GM23338 (cell line): Measurements from ENCODE around the gene PLD1. TPM values are rescaled to one million over a fixed set of nuclear protein-coding genes. Genes with fewer than 3 reads are reported as not detected.

Experiments used
- ATAC-seq: fragments of 200-7000 bp; cut with Tn5 transposase; 3 replicates; pipeline ENCODE4 v1.9.1; 2020
- DNase-seq: peaks from one replicate; pipeline ENCODE4 v3.0.0-alpha.2; 2015; ENCODE audit warnings: low spot score
- H2AFZ ChIP-seq: fragments of 200-600 bp; sonication (generic); 2 replicates; pipeline ENCODE4 v1.8.0; 2016; ENCODE audit warnings: antibody characterized with exemption, mild to moderate bottlenecking, moderate library complexity
- H3F3A ChIP-seq: fragments of 200-600 bp; sonication (generic); replicated peaks from 2 replicates; pipeline ENCODE4 v1.8.0; 2017; ENCODE audit warnings: antibody characterized with exemption, mixed run types, low read depth
- H3K27ac ChIP-seq: fragments of 200-600 bp; sonication (generic); 2 replicates; pipeline ENCODE4 v1.6.1; 2016; ENCODE audit warnings: low read depth
- H3K27me3 ChIP-seq: fragments of 200-600 bp; sonication (generic); 2 replicates; pipeline ENCODE4 v1.8.0; 2016; ENCODE audit warnings: mild to moderate bottlenecking, mixed run types, moderate library complexity; ENCODE audit not compliant: insufficient read depth
- H3K36me3 ChIP-seq: fragments of 200-600 bp; sonication (generic); 2 replicates; pipeline ENCODE4 v1.8.0; 2016; ENCODE audit warnings: mild to moderate bottlenecking; ENCODE audit not compliant: insufficient read depth
- H3K4me1 ChIP-seq: fragments of 200-600 bp; sonication (generic); 2 replicates; pipeline ENCODE4 v1.8.0; 2016; ENCODE audit warnings: mild to moderate bottlenecking, moderate library complexity; ENCODE audit not compliant: insufficient read depth
- H3K4me2 ChIP-seq: fragments of 200-600 bp; sonication (generic); 2 replicates; pipeline ENCODE4 v1.7.1; 2017; ENCODE audit warnings: mixed run types
- H3K4me3 ChIP-seq: fragments of 200-600 bp; sonication (generic); 2 replicates; pipeline ENCODE4 v1.6.1; 2016; ENCODE audit warnings: mixed run types
- H3K79me2 ChIP-seq: fragments of 200-600 bp; sonication (generic); replicated peaks from 2 replicates; pipeline ENCODE4 v1.8.0; 2017; ENCODE audit warnings: mild to moderate bottlenecking; ENCODE audit not compliant: insufficient read depth
- H3K9me2 ChIP-seq: fragments of 200-600 bp; sonication (generic); 2 replicates; pipeline ENCODE4 v1.8.0; 2017; ENCODE audit not compliant: insufficient read depth
- H4K20me1 ChIP-seq: fragments of 200-600 bp; sonication (generic); replicated peaks from 2 replicates; pipeline ENCODE4 v1.8.0; 2017; ENCODE audit warnings: mild to moderate bottlenecking; ENCODE audit not compliant: insufficient read depth
- H3K27ac Mint-ChIP-seq: 2 replicates; pipeline ENCODE4 v1.8.0; 2020; ENCODE audit warnings: inconsistent platforms, mild to moderate bottlenecking, moderate library complexity, mixed read lengths
- H3K27me3 Mint-ChIP-seq: 3 replicates; pipeline ENCODE4 v1.8.0; 2022; ENCODE audit warnings: low read depth, mild to moderate bottlenecking, moderate library complexity, mixed read lengths, inconsistent platforms; ENCODE audit not compliant: insufficient read depth, poor library complexity
- H3K36me3 Mint-ChIP-seq: 3 replicates; pipeline ENCODE4 v1.8.0; 2021; ENCODE audit warnings: low read depth, mild to moderate bottlenecking, inconsistent platforms, moderate library complexity, mixed read lengths
- H3K4me1 Mint-ChIP-seq: 3 replicates; pipeline ENCODE4 v1.8.0; 2020; ENCODE audit warnings: mild to moderate bottlenecking, inconsistent platforms, mixed read lengths
- H3K4me3 Mint-ChIP-seq: 3 replicates; pipeline ENCODE4 v1.8.0; 2021; ENCODE audit warnings: moderate library complexity, mild to moderate bottlenecking, inconsistent platforms, mixed read lengths
- H3K9me3 Mint-ChIP-seq: 3 replicates; pipeline ENCODE4 v1.8.0; 2020; ENCODE audit warnings: moderate library complexity, mild to moderate bottlenecking, inconsistent platforms, mixed read lengths
- CREB1 ChIP-seq: fragments of 250-450 bp; sonication (Bioruptor Pico); IDR thresholded peaks from 2 replicates; pipeline ENCODE4 v1.5.0; 2020; ENCODE audit warnings: low read depth, mild to moderate bottlenecking, moderate library complexity
- CTCF ChIP-seq, 2 experiments: fragments of 200-600 bp in 1 of 2; sonication (generic) in 1 of 2; conservative IDR thresholded peaks; 2 replicates each; pipeline versions ENCODE4 v1.5.1 to v1.6.1; 2016 to 2017; ENCODE audit warnings: antibody characterized with exemption in 2 of 2, low read depth in 2 of 2, mild to moderate bottlenecking in 2 of 2, moderate library complexity in 1 of 2
- ETS1 ChIP-seq: IDR thresholded peaks from 2 replicates; pipeline ENCODE4 v1.6.1; 2016; ENCODE audit warnings: antibody characterized with exemption
- EZH2 ChIP-seq: fragments of 200-600 bp; sonication (generic); IDR thresholded peaks from one replicate; pipeline ENCODE4 v1.8.0; 2017; ENCODE audit warnings: antibody characterized with exemption, mild to moderate bottlenecking, low read depth; ENCODE audit not compliant: unreplicated experiment
- EZH2phosphoT487 ChIP-seq: fragments of 200-600 bp; sonication (generic); IDR thresholded peaks from one replicate; pipeline ENCODE4 v1.8.1; 2018; ENCODE audit warnings: antibody characterized with exemption; ENCODE audit not compliant: unreplicated experiment
- JUNB ChIP-seq: IDR thresholded peaks from one replicate; pipeline ENCODE4 v1.6.1; 2016; ENCODE audit warnings: antibody characterized with exemption; ENCODE audit not compliant: unreplicated experiment
- NANOG ChIP-seq: IDR thresholded peaks from 2 replicates; pipeline ENCODE4 v1.6.1; 2016; ENCODE audit warnings: antibody characterized with exemption, borderline replicate concordance
- POLR2AphosphoS5 ChIP-seq: IDR thresholded peaks from 2 replicates; pipeline ENCODE4 v1.6.1; 2016; ENCODE audit warnings: antibody characterized with exemption, low read depth
- REST ChIP-seq: IDR thresholded peaks from one replicate; pipeline ENCODE4 v1.6.1; 2018; ENCODE audit warnings: antibody characterized with exemption; ENCODE audit not compliant: unreplicated experiment
- STAT1 ChIP-seq: IDR thresholded peaks from one replicate; pipeline ENCODE4 v1.6.1; 2016; ENCODE audit warnings: antibody characterized with exemption; ENCODE audit not compliant: unreplicated experiment
- ZNF114 ChIP-seq: fragments of 250-450 bp; sonication (Bioruptor Pico); IDR thresholded peaks from 2 replicates; pipeline ENCODE4 v1.5.0; 2020; ENCODE audit warnings: mild to moderate bottlenecking, moderate library complexity
- ZNF331 ChIP-seq: fragments of 250-450 bp; sonication (Bioruptor Pico); IDR thresholded peaks from 2 replicates; pipeline ENCODE4 v1.5.0; 2020; ENCODE audit warnings: low read depth, mild to moderate bottlenecking, moderate library complexity
- ZNF462 ChIP-seq: fragments of 250-450 bp; sonication (Bioruptor Pico); IDR thresholded peaks from 2 replicates; pipeline ENCODE4 v1.5.0; 2020; ENCODE audit warnings: mild to moderate bottlenecking, moderate library complexity
- polyA plus RNA-seq: library from polyadenylated mRNA; unstranded; fragments of >200 nt; fragmentation: Nextera tagmentation; extraction: Ambion mirVana; gene quantifications from 2 replicates; pipeline ENCODE4 v1.2.1, GENCODE V29; 2016
- total RNA-seq: library from RNA; depleted of rRNA; stranded (reverse); fragments of >200 nt; shearing (Covaris generic); gene quantifications from 2 replicates; pipeline ENCODE4 v1.2.3, GENCODE V29; 2014

The PLD1 gene
- total and polyA plus RNA-seq, 2 experiments from 2014 or later = 1.4 to 2.2 TPM

- Histone ChIP-seq H2AFZ (no peak overlapping the region; the same call in 1 of the 2 replicates), H3K4me2 (no peak overlapping the region), H3F3A (no peaks in the 10 kb centered on the region), H3K79me2 (no peaks in the 10 kb centered on the region), H3K27me3 (no peaks in the 10 kb centered on the region), H4K20me1 (no peaks in the 10 kb centered on the region), H3K9me2 (peaks cover 15% of the 10 kb centered on the region; the same call in 1 of the 2 replicates), H3K4me3 (no peak overlapping the region), H3K27ac (no peak overlapping the region), H3K36me3 (no peaks in the 10 kb centered on the region), H3K4me1 (no peaks in the 10 kb centered on the region)
- H3K27me3 Mint-ChIP-seq = peaks cover 1% of the 10 kb centered on the region
- no peaks in the 10 kb centered on the region for H3K36me3 Mint-ChIP-seq
- no peak for DNase-seq
- no peaks in the 10 kb centered on the region; the same call in 2 of the 3 replicates for H3K4me1 Mint-ChIP-seq
- ATAC-seq = no peak
- no peaks in the 10 kb centered on the region for H3K9me3 Mint-ChIP-seq
- H3K4me3 Mint-ChIP-seq = no peak overlapping the region
- TF ChIP-seq ETS1 (no peak), STAT1 (no peak), ZNF114 (no peak), JUNB (no peak), CREB1 (CRISPR knock-in tag) (no peak), EZH2phosphoT487 (no peak), CTCF (conservative IDR thresholded peaks at IDR 0.05; ENCODE audit: low read depth in 2 of 2) (no peak), ZNF462 (CRISPR knock-in tag) (no peak), ZNF331 (no peak), NANOG (no peak), POLR2AphosphoS5 (no peak), REST (no peak), EZH2 (no peak)
- H3K27ac Mint-ChIP-seq = no peak overlapping the region
Observed at GRCh38 chr3:171551296-171551695, 259.0 kb downstream of the PLD1 start.
